ENCODE data around the gene DOP1A.

DOP1A gene

DNA sequence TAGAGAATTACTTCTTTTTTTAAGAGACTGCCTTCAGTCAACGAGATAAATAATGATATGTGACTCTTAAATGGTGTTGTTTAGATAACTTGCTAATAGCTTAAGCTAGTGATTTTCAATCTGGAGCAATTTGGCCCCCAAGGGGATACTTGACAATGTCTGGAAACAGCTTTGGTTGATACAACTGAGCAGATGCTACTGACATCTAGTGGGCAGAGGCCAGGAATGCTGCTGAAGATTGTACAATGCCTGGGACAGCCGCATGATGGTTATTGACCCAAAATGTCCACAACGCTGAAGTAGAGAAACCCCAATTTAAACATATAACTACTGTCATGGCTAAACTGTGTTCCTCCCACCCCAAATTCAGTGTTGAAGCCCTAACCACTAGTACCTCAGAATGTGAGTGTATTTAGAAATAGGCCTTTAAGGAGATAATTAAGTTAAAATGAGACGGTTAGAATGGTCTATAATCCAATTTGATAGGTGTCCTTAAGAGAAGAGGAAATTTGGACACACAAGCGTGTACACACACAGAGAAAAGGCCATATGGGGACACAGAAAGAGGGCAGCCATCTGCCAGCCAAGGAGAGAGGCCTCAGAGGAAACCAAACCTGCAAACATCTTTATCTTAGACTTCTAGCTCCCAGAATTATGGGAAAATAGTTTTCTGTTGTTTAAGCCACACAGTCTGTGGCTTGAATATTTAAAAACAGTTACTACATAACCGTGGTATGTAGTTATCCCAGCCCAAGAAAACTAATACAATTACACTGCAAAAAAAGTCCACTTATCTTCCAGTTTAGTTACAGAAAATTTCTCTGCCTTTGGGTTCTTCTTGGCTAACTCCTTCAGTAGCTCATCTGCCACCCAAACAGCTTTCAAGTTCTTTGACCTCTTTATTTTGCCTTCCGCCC is 147.9 kb downstream of the DOP1A start:
- peak in 4 of 5 experiments; percentile 6 to 69 (median 12) for DNase-seq

DNA sequence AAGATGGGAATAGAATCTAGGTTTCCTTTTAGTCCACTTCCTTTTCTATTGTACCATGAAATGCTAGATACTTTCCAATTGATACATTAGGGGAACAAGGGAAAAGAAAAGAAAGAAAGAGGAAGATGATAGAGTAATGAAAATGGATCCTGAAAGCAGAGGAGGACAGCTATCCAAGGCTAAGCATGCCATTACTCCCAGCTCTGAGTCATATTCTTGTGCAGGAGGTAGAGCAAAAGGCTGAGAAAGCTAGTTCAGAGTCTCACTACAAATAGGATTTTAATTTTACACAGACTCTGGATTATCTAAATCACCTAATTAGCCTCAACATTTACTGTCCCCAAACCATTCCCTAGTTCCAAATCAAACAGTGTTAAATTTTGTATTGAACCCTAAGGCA is 149.3 kb downstream of the DOP1A start:
- DNase-seq = no peak
